Small intestine (tissue), 7 donors: ENCODE data around the gene HSD3B7. TPM values are rescaled to one million over a fixed set of nuclear protein-coding genes. Genes with fewer than 3 reads are reported as not detected.
A peak's percentile ranks its signal among the peaks of the same experiment; 100 is the strongest.

Experiments
- DNase-seq, 2 donors: peaks; one replicate each; pipeline versions ENCODE4 v3.0.0 to v3.0.0-alpha.2; 2013
- FAIRE-seq: peaks from 2 replicates; lab custom pipeline; 2012; peaks lifted over from hg19 to GRCh38; lab: Jason Lieb, UNC
- H3K27ac ChIP-seq, 3 donors: one replicate each; pipeline ENCODE4 v1.5.1; 2013; ENCODE audit warnings: low read length in 2 of 3, mild to moderate bottlenecking in 2 of 3, control low read depth in 1 of 3, inconsistent platforms in 1 of 3, low read depth in 1 of 3, moderate library complexity in 1 of 3
- H3K27me3 ChIP-seq, 3 donors: one replicate each; pipeline ENCODE4 v1.6.1; 2013; ENCODE audit warnings: low read length in 3 of 3, inconsistent platforms in 1 of 3; ENCODE audit not compliant: control insufficient read depth in 3 of 3, insufficient read depth in 3 of 3
- H3K36me3 ChIP-seq, 3 donors: one replicate each; pipeline ENCODE4 v1.6.1; 2013; ENCODE audit warnings: low read length in 3 of 3, inconsistent platforms in 1 of 3, low read depth in 1 of 3, mild to moderate bottlenecking in 1 of 3, moderate library complexity in 1 of 3; ENCODE audit not compliant: control insufficient read depth in 3 of 3, insufficient read depth in 2 of 3
- H3K4me1 ChIP-seq, 3 donors: one replicate each; pipeline ENCODE4 v1.6.1; 2013; ENCODE audit warnings: low read length in 2 of 3, inconsistent platforms in 1 of 3, low read depth in 1 of 3, mild to moderate bottlenecking in 1 of 3, moderate library complexity in 1 of 3; ENCODE audit not compliant: control insufficient read depth in 3 of 3, insufficient read depth in 2 of 3
- H3K4me3 ChIP-seq, 3 donors: one replicate each; pipeline ENCODE4 v1.5.1; 2013; ENCODE audit warnings: low read length in 3 of 3, control low read depth in 1 of 3, inconsistent platforms in 1 of 3, low read depth in 1 of 3, mild to moderate bottlenecking in 1 of 3, moderate library complexity in 1 of 3
- H3K9me3 ChIP-seq, 2 donors: one replicate each; pipeline ENCODE4 v1.6.1; 2013; ENCODE audit warnings: low read depth in 1 of 2, low read length in 1 of 2; ENCODE audit not compliant: control insufficient read depth in 2 of 2, insufficient read depth in 1 of 2
- WGBS, 3 donors: extraction: QIAGEN DNeasy Blood & Tissue Kit; methylation state at CpG; one replicate each; pipeline ENCODE4 v1.1.7; 2013; 5-methylcytosine and 5-hydroxymethylcytosine counted together
- polyA plus RNA-seq, 4 donors: library from polyadenylated mRNA; stranded (reverse) in 3 of 4; unstranded in 1 of 4; fragments of 200-250 nt in 3 of 4; fragments of 120-200 nt in 1 of 4; gene quantifications; one replicate each; pipeline versions ENCODE4 v1.2.1 to v1.2.3, GENCODE V29; 2013
- donor health status: healthy with polysubstance abuse.
- donor health status: control.
- donor health status: control.
- donor health status: Bipolar disorder and iron deficiency.
- donor health status: healthy.

Gene HSD3B7
- polyA plus RNA-seq, 4 donors, result 15.9 to 48.9 (median 23.2) TPM

GRCh38 chr16:31023627-31024226 lies 38.7 kb downstream of the HSD3B7 start:
- Histone ChIP-seq H3K9me3 (no peaks in the 10 kb centered on the region), H3K27ac (no peak overlapping the region), H3K4me1 (no peaks in the 10 kb centered on the region), H3K27me3 (no peaks in the 10 kb centered on the region), H3K36me3 (no peaks in the 10 kb centered on the region), H3K4me3 (no peak overlapping the region)
- no peak for FAIRE-seq
- 44 to 60% (median 50%) methylated on average over 6 of the region's 6 CpGs for WGBS, 3 donors
- DNase-seq, result no peak

DNA sequence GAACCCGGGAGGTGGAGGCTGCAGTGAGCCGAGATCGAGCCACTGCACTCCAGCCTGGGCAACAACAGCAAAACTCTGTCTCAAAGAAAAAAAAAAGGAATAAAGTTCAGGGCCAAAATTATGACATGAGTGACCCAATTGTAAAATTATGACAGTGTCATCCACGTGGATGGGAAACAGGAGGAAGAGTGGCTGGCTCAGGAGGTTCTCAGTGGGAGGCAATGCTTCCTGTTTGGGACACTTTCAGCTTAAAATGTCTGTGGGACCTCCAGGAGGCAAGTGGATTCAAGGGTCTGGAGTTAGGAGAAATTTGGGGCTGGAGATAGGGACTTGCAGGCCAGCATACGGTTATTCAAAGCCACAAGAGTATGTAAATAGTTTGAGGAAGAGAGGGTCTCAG lies 40.3 kb downstream of the HSD3B7 start:
- no peak for DNase-seq
- H3K36me3 ChIP-seq, result no peaks in the 10 kb centered on the region
- no peak for FAIRE-seq
- no peaks in the 10 kb centered on the region for H3K4me1 ChIP-seq
- no peaks in the 10 kb centered on the region for H3K9me3 ChIP-seq
- H3K4me3 ChIP-seq, result no peak overlapping the region
- H3K27ac ChIP-seq, result no peak overlapping the region
- 80 to 89% (median 89%) methylated on average over 5 of the region's 5 CpGs for WGBS, 3 donors
- no peaks in the 10 kb centered on the region for H3K27me3 ChIP-seq

- DNase-seq (no peak), FAIRE-seq (no peak)
- peaks cover 0 to 7% (median under 1%) of the 10 kb centered on the region in 3 donors for H3K4me1 ChIP-seq
- no peaks in the 10 kb centered on the region for H3K27me3 ChIP-seq
- no peaks in the 10 kb centered on the region for H3K9me3 ChIP-seq
- H3K36me3 ChIP-seq, result peaks cover 0 to under 1% (median 0%) of the 10 kb centered on the region in 3 donors
- WGBS, 3 donors, result 78 to 84% (median 84%) methylated on average over 5 of the region's 5 CpGs
- H3K27ac ChIP-seq, result no peak overlapping the region
- H3K4me3 ChIP-seq, result no peak overlapping the region
Observed at GRCh38 chr16:31029272-31029671, 44.3 kb downstream of the HSD3B7 start.

DNA sequence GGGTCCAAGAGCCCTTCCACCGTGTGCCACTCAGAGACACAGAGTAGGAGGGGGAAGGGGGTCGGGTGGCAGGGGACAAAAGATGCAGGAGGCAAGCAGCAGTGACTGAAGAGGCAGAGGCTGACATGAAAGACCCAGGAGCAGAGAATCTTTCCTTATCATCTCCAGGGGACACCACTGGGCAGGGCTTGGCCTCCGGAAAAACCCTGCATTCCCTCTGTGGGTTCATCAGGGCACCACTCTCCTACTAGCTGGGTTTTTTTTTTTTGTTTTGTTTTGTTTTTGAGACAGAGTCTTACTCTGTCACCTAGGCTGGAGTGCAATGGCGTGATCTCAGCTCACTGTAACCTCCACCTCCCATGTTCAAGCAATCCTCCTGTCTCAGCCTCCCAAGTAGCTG lies 46.3 kb downstream of the HSD3B7 start:
- Histone ChIP-seq H3K27me3 (no peaks in the 10 kb centered on the region), H3K36me3 (peaks cover 0 to 16% (median 0%) of the 10 kb centered on the region in 3 donors), H3K4me1 (peaks cover 0 to 12% (median 3%) of the 10 kb centered on the region in 3 donors), H3K27ac (no peak overlapping the region), H3K4me3 (no peak overlapping the region), H3K9me3 (no peaks in the 10 kb centered on the region)
- no peak for FAIRE-seq
- 85 to 89% (median 87%) methylated on average over 4 of the region's 4 CpGs for WGBS, 3 donors
- no peak for DNase-seq

DNA sequence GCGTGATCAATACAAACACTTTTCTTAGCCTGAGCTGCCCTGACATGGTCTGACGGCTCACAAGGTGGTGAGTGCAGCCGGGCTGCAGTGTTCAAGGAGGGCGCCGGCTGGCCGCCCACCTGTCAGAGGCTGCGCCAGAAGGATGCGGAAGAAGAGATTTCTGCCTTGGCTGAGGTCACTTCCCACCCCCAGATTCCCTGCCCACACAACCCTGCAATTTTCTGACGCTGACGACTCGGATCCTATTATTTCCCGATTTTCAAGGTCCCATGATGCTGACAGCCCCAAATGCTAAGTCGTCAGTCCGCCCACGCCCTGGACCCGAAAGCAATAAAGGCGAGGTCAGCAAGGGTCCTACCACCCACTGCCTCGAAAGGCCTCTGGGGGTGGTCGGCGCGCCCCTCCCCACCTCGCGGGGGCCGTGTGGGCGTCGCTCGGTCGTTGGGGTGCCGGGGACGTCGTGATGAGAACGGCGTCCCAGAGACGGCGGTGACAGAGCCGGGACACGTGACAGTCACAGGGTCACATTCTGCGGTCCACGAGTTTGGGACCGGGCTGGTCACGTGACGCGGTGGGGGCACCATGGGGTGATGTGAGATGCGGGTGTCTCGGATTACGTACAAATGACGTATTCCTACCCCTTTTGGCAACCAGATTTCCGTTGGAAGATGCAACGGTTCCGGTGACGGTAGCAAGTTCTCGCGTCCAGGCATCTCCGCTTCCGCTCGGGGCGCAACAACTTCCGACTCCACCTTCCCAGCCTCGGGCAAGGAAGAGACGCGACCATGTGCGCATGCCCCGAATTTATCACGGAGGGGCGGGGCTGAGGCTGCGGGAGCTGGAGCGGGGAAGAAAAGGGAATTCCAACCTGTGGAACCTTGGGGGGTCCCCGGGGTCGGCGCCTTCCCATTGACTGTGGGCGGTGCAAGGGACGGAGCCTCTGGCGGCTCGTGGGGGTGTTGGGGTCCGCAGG lies 48.0 kb downstream of the HSD3B7 start, which contains the start of gene STX4:
STX4 (plus strand) TSS at position 823 of the 973 bp plus-strand sequence. CDS start 248 bp downstream, outside the sequence.
- FAIRE-seq (no peak), DNase-seq (peak; percentile 98 to 99)
- WGBS, 3 donors, result 0 to 1% (median 1%) methylated on average over 75 of the region's 75 CpGs
- Histone ChIP-seq H3K4me1 (peaks cover 0 to 12% (median 3%) of the 10 kb centered on the region in 3 donors), H3K4me3 (peak within 1 kb of the TSS; percentile 85 to 96 (median 96)), H3K36me3 (peaks cover 2 to 21% (median 5%) of the 10 kb centered on the region in 3 donors), H3K27ac (peak within 1 kb of the TSS; percentile 88 to 98 (median 90)), H3K9me3 (no peaks in the 10 kb centered on the region), H3K27me3 (no peaks in the 10 kb centered on the region)

- peak; percentile 94 to 97 for DNase-seq
- Histone ChIP-seq H3K36me3 (peaks cover 6 to 30% (median 12%) of the 10 kb centered on the region in 3 donors), H3K4me1 (peaks cover 0 to 12% (median 3%) of the 10 kb centered on the region in 3 donors), H3K27ac (peak overlapping the region; percentile 88 to 98 (median 90)), H3K9me3 (no peaks in the 10 kb centered on the region), H3K4me3 (peak overlapping the region; percentile 85 to 96 (median 96)), H3K27me3 (no peaks in the 10 kb centered on the region)
- WGBS, 3 donors, result 0 to 1% (median 0%) methylated on average over 44 to 47 of the region's 47 CpGs
- FAIRE-seq, result no peak
Observed at GRCh38 chr16:31033709-31034492, 48.9 kb downstream of the HSD3B7 start.

GRCh38 chr16:31036691-31037090 lies 51.7 kb downstream of the HSD3B7 start:
- Histone ChIP-seq H3K4me3 (no peak overlapping the region), H3K27ac (no peak overlapping the region), H3K27me3 (no peaks in the 10 kb centered on the region), H3K9me3 (no peaks in the 10 kb centered on the region), H3K4me1 (peaks cover 0 to 12% (median 3%) of the 10 kb centered on the region in 3 donors), H3K36me3 (peaks cover 19 to 50% (median 21%) of the 10 kb centered on the region in 3 donors)
- WGBS, 3 donors, result 56 to 73% (median 64%) methylated on average over 2 of the region's 2 CpGs
- no peak for FAIRE-seq
- DNase-seq, result no peak
